A673 (cell line): ENCODE data around the gene TMEM30A.

Experiments used
- CTCF ChIP-seq: fragments of 300-800, 200-600 bp; sonication (generic); conservative IDR thresholded peaks from 2 replicates; pipeline ENCODE4 v1.5.1; 2017; ENCODE audit warnings: low read depth, mild to moderate bottlenecking, antibody characterized with exemption, low read length, moderate library complexity, mixed read lengths
- EZH2 ChIP-seq: fragments of 200-600 bp; sonication (generic); IDR thresholded peaks from 2 replicates; pipeline ENCODE4 v1.6.1; 2017; ENCODE audit warnings: borderline replicate concordance, low read depth, mild to moderate bottlenecking, mixed read lengths, antibody characterized with exemption, low read length; ENCODE audit not compliant: poor library complexity, severe bottlenecking

- TF ChIP-seq CTCF: no peak
- TF ChIP-seq EZH2: no peak
Observed at GRCh38 chr6:75268121-75268987, 16.2 kb downstream of the TMEM30A start.
